ENCODE measurements around the gene RALGPS1.

GRCh38 chr9:127058011-127058644 lies 143.5 kb downstream of the RALGPS1 start:
- TF ChIP-seq LCORL (IDR thresholded peaks at IDR 0.05) (no peak), LCORL (CRISPR knock-in tag; IDR thresholded peaks at IDR 0.05) (no peak), NFYC (CRISPR knock-in tag; IDR thresholded peaks at IDR 0.05) (no peak), CBFB (CRISPR knock-in tag; IDR thresholded peaks at IDR 0.05) (no peak), ZNF12 (CRISPR knock-in tag; IDR thresholded peaks at IDR 0.05) (no peak), ZNF567 (CRISPR knock-in tag; IDR thresholded peaks at IDR 0.05; ENCODE audit: borderline replicate concordance) (no peak), JUN (CRISPR knock-in tag; IDR thresholded peaks at IDR 0.05) (no peak), ATF6 (CRISPR knock-in tag; conservative IDR thresholded peaks at IDR 0.05) (no peak), EZH2 (conservative IDR thresholded peaks at IDR 0.05; ENCODE audit: low read depth, low read length) (no peak), CTCF (CRISPR knock-in tag; IDR thresholded peaks at IDR 0.05) (no peak), ZNF639 (CRISPR knock-in tag; conservative IDR thresholded peaks at IDR 0.05) (no peak), ZNF704 (CRISPR knock-in tag; IDR thresholded peaks at IDR 0.05; ENCODE audit: borderline replicate concordance) (no peak), AFF4 (CRISPR knock-in tag; IDR thresholded peaks at IDR 0.05) (no peak)

Measured in HepG2 (cell line).